ENCODE data around the gene DHDDS. TPM values are rescaled to one million over a fixed set of nuclear protein-coding genes. Genes with fewer than 3 reads are reported as not detected.
"Not testable (repeated sequence)": the region's sequence is repeated elsewhere in the genome, so short reads cannot be mapped to it uniquely, and the experiment has no call there.

Gene DHDDS, protein sequence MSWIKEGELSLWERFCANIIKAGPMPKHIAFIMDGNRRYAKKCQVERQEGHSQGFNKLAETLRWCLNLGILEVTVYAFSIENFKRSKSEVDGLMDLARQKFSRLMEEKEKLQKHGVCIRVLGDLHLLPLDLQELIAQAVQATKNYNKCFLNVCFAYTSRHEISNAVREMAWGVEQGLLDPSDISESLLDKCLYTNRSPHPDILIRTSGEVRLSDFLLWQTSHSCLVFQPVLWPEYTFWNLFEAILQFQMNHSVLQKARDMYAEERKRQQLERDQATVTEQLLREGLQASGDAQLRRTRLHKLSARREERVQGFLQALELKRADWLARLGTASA
- total RNA-seq (10 to 100 TPM; 27.0 to 34.0 (median 30.0) TPM), polyA plus RNA-seq (21.5 TPM)
- long read RNA-seq, donor 1, transcript DHDDS-201 (9 exons, 1,403 nt) = major isoform, 12 of 48 reads
- long read RNA-seq, donor 1, partial matches to known transcripts = 16 of 48 reads
- long read RNA-seq, donor 1, other reads (novel, unspliced or antisense) = 16 of 48 reads
- long read RNA-seq, donor 2, transcript DHDDS-201 (9 exons, 1,403 nt) = major isoform, 5 of 19 reads
- long read RNA-seq, donor 2, partial matches to known transcripts = 3 of 19 reads
- long read RNA-seq, donor 2, other reads (novel, unspliced or antisense) = 9 of 19 reads
- long read RNA-seq, donor 3, transcript DHDDS-201 (9 exons, 1,403 nt) = major isoform, 10 of 56 reads
- long read RNA-seq, donor 3, partial matches to known transcripts = 29 of 56 reads
- long read RNA-seq, donor 3, other reads (novel, unspliced or antisense) = 12 of 56 reads
- long read RNA-seq, donor 4, partial matches to known transcripts = 7 of 18 reads
- long read RNA-seq, donor 4, other reads (novel, unspliced or antisense) = 8 of 18 reads

GRCh38 chr1:26431979-26432695, at the start of gene DHDDS:
Gene DHDDS, plus strand, starts transcription at chr1:26432321. Its CDS starts 625 bp downstream, at chr1:26432946.
- H3K27ac ChIP-seq (ENCODE audit: low read length) = peak within 1 kb of the TSS; percentile 53
- H3K4me1 ChIP-seq (ENCODE audit: control insufficient read depth, insufficient read depth, low read length) = no peaks in the 10 kb centered on the region
- intact Hi-C loops (cut with DNase I) = no loop called here
- no peaks in the 10 kb centered on the region for H3K9me3 ChIP-seq (ENCODE audit: control insufficient read depth, low read length)
- WGBS = under 1% methylated on average over 45 of the region's 45 CpGs
- peak within 1 kb of the TSS; percentile 80 for H3K4me3 ChIP-seq (ENCODE audit: low read length)
- peak; percentile 99 for ATAC-seq
- DNase-seq = peak; percentile 99 to 100 (median 99)
- H3K27me3 ChIP-seq (ENCODE audit: control insufficient read depth, insufficient read depth) = no peaks in the 10 kb centered on the region

DNA sequence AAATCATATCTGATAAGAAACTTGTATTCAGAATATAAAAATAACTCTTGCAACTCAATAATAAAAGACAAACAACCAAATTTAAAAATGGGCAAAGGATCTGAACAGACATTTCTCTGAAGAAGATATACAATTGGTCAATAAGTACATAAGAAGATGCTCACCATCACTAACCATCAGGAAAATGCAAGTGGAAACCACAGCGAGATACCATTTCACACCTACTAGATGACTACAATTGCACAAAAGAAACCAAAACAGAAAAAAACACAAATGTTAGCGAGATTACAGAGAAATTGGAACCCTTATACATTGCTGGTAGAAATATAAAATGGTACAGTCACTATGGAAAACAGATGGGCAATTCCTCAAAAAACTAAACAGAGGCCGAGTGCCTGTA, 48.0 kb upstream of the DHDDS start:
- H3K27ac ChIP-seq (ENCODE audit: low read length) = no peak overlapping the region
- ATAC-seq (no peak), DNase-seq (no peak)
- no peaks in the 10 kb centered on the region for H3K27me3 ChIP-seq (ENCODE audit: control insufficient read depth, insufficient read depth)
- 82% methylated on average over 3 of the region's 3 CpGs for WGBS
- no peaks in the 10 kb centered on the region for H3K4me1 ChIP-seq (ENCODE audit: control insufficient read depth, insufficient read depth, low read length)
- no peak overlapping the region for H3K4me3 ChIP-seq (ENCODE audit: low read length)
- H3K9me3 ChIP-seq (ENCODE audit: control insufficient read depth, low read length) = no peaks in the 10 kb centered on the region
- intact Hi-C loops (cut with DNase I) = no loop called here

- intact Hi-C loops (cut with DNase I); H3K4me1 ChIP-seq (ENCODE audit: control insufficient read depth, insufficient read depth, low read length); H3K27me3 ChIP-seq (ENCODE audit: control insufficient read depth, insufficient read depth); H3K27ac ChIP-seq (ENCODE audit: low read length); H3K4me3 ChIP-seq (ENCODE audit: low read length); H3K9me3 ChIP-seq (ENCODE audit: control insufficient read depth, low read length); ATAC-seq; DNase-seq: not testable (repeated sequence)
- 69% methylated on average over 3 of the region's 3 CpGs for WGBS
Measured at GRCh38 chr1:26385063-26385462, 47.1 kb upstream of the DHDDS start.

- Histone ChIP-seq H3K4me3 (ENCODE audit: low read length) (no peak overlapping the region), H3K4me1 (ENCODE audit: control insufficient read depth, insufficient read depth, low read length) (no peaks in the 10 kb centered on the region), H3K27me3 (ENCODE audit: control insufficient read depth, insufficient read depth) (no peaks in the 10 kb centered on the region), H3K27ac (ENCODE audit: low read length) (no peak overlapping the region), H3K9me3 (ENCODE audit: control insufficient read depth, low read length) (no peaks in the 10 kb centered on the region)
- DNase-seq = no peak
- ATAC-seq = no peak
- intact Hi-C loops (cut with DNase I) = no loop called here
- WGBS = 72% methylated on average over 7 of the region's 7 CpGs
Measured at GRCh38 chr1:26387447-26387846, 44.7 kb upstream of the DHDDS start.

DNA sequence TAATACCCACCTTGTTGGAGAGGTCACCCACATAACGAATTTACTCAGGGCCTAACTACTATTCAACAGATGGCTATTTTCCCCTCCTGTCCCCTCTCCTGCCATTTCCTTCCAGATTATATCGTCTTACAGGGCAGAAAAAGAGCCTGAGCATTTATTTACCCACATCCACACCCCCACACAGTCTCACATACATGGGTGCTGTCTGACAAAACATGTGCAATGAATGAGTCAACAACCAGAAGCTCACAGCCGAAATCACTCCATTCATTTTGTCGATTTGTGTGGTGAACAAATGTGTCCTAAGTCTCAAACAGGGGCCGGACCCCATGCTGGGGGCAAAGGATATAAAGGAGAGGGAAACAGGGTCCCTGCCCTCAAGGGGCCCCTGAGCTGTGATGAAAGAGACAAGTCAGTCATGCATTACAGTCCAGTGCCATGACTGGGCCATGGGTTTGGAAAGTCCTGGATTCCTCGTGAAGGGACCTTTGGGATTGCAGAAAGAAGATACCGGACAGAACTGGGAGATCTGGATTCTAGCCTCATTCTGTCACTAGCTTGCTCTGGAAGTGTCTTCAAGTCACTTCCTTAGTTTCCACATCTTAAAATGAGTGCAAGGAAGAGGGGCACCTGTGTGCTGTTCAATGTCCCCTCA, 43.2 kb upstream of the DHDDS start:
- WGBS = 67% methylated on average over 7 of the region's 7 CpGs
- no peaks in the 10 kb centered on the region for H3K27me3 ChIP-seq (ENCODE audit: control insufficient read depth, insufficient read depth)
- ATAC-seq = no peak

DNA sequence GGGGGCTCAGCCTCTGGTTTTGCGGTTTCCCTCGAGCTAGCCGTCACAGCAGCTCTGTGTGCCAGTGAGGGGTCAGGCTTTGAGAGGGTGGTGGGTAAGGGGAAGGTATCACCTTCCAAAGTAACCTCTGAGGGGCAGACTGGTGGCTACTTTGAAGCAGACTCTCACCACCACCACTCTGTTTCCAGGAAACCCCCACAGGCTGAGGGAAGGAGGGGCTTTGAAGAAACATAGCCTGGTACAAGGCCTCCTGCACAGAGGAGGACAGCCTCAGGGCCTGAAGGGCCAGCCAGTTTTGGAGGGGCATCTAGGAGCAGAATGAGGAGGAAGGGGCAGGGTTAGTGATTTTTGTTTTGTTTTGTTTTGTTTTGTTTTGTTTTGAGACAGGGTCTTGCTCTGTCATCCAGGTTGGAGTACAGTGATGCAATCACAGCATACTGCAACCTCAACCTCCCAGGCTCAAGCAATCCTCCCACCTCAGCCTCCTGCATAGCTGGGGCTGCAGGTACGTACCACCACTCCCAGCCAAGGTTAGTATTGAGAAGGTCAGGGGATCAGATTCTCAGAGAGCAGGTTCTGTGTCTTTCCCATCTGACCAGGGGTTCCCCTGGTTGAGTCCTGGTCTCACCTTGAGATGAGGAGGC, 42.4 kb upstream of the DHDDS start:
- DNase-seq = no peak
- H3K4me1 ChIP-seq (ENCODE audit: control insufficient read depth, insufficient read depth, low read length) = no peaks in the 10 kb centered on the region
- intact Hi-C loops (cut with DNase I) = no loop called here
- no peak overlapping the region for H3K27ac ChIP-seq (ENCODE audit: low read length)
- 66% methylated on average over 4 of the region's 4 CpGs for WGBS
- no peak overlapping the region for H3K4me3 ChIP-seq (ENCODE audit: low read length)
- ATAC-seq = no peak
- H3K9me3 ChIP-seq (ENCODE audit: control insufficient read depth, low read length) = no peaks in the 10 kb centered on the region
- no peaks in the 10 kb centered on the region for H3K27me3 ChIP-seq (ENCODE audit: control insufficient read depth, insufficient read depth)

More for the DNA sequence above, 43.2 kb upstream of the DHDDS start:
- DNase-seq = no peak
- Histone ChIP-seq H3K9me3 (ENCODE audit: control insufficient read depth, low read length) (no peaks in the 10 kb centered on the region), H3K27ac (ENCODE audit: low read length) (no peak overlapping the region), H3K4me3 (ENCODE audit: low read length) (no peak overlapping the region), H3K4me1 (ENCODE audit: control insufficient read depth, insufficient read depth, low read length) (no peaks in the 10 kb centered on the region)
- intact Hi-C loops (cut with DNase I) = no loop called here

- Histone ChIP-seq H3K4me3 (ENCODE audit: low read length) (no peak overlapping the region), H3K27ac (ENCODE audit: low read length) (no peak overlapping the region), H3K9me3 (ENCODE audit: control insufficient read depth, low read length) (no peaks in the 10 kb centered on the region), H3K4me1 (ENCODE audit: control insufficient read depth, insufficient read depth, low read length) (no peaks in the 10 kb centered on the region), H3K27me3 (ENCODE audit: control insufficient read depth, insufficient read depth) (no peaks in the 10 kb centered on the region)
- DNase-seq (no peak), ATAC-seq (no peak)
- WGBS = 9% methylated on average over 3 of the region's 3 CpGs
- intact Hi-C loops (cut with DNase I) = no loop called here
Measured at GRCh38 chr1:26391450-26391849, 40.7 kb upstream of the DHDDS start.

- Histone ChIP-seq H3K4me3 (ENCODE audit: low read length) (no peak overlapping the region), H3K4me1 (ENCODE audit: control insufficient read depth, insufficient read depth, low read length) (no peaks in the 10 kb centered on the region), H3K27ac (ENCODE audit: low read length) (no peak overlapping the region), H3K9me3 (ENCODE audit: control insufficient read depth, low read length) (no peaks in the 10 kb centered on the region), H3K27me3 (ENCODE audit: control insufficient read depth, insufficient read depth) (no peaks in the 10 kb centered on the region)
- intact Hi-C loops (cut with DNase I) = no loop called here
- 76% methylated on average over 8 of the region's 8 CpGs for WGBS
- DNase-seq (no peak), ATAC-seq (no peak)
Measured at GRCh38 chr1:26395754-26396153, 36.4 kb upstream of the DHDDS start.

GRCh38 chr1:26399034-26399433, 33.1 kb upstream of the DHDDS start:
- Histone ChIP-seq H3K4me1 (ENCODE audit: control insufficient read depth, insufficient read depth, low read length) (no peaks in the 10 kb centered on the region), H3K9me3 (ENCODE audit: control insufficient read depth, low read length) (no peaks in the 10 kb centered on the region), H3K27ac (ENCODE audit: low read length) (no peak overlapping the region), H3K4me3 (ENCODE audit: low read length) (no peak overlapping the region), H3K27me3 (ENCODE audit: control insufficient read depth, insufficient read depth) (no peaks in the 10 kb centered on the region)
- WGBS = 83% methylated on average over 3 of the region's 3 CpGs
- intact Hi-C loops (cut with DNase I) = no loop called here
- ATAC-seq (no peak), DNase-seq (no peak)

GRCh38 chr1:26401891-26402290, 30.2 kb upstream of the DHDDS start:
- DNase-seq (no peak), ATAC-seq (no peak)
- intact Hi-C loops (cut with DNase I) = no loop called here
- H3K4me3 ChIP-seq (ENCODE audit: low read length) = no peak overlapping the region
- H3K4me1 ChIP-seq (ENCODE audit: control insufficient read depth, insufficient read depth, low read length) = no peaks in the 10 kb centered on the region
- H3K27me3 ChIP-seq (ENCODE audit: control insufficient read depth, insufficient read depth) = no peaks in the 10 kb centered on the region
- no peaks in the 10 kb centered on the region for H3K9me3 ChIP-seq (ENCODE audit: control insufficient read depth, low read length)
- no peak overlapping the region for H3K27ac ChIP-seq (ENCODE audit: low read length)
- 71% methylated on average over 3 of the region's 3 CpGs for WGBS
